Activated CD8-positive, alpha-beta memory T cell treated with anti-CD3 and anti-CD28 coated beads for 48 hours (primary cell): ENCODE data around the gene ERRFI1.

ENCODE experiments used
- DNase-seq, 3 experiments: peaks; one replicate each; pipeline ENCODE4 v3.0.0-alpha.2; 2020; ENCODE audit warnings: low read depth in 2 of 3, low spot score in 2 of 3

Gene ERRFI1

GRCh38 chr1:8020032-8020431 is 6.1 kb downstream of the ERRFI1 start:
- DNase-seq = no peak

- no peak for DNase-seq
These were observed 6.9 kb downstream of the ERRFI1 start for GRCh38 chr1:8019229-8019620.

GRCh38 chr1:8018492-8019228 is 7.4 kb downstream of the ERRFI1 start:
- no peak for DNase-seq

- DNase-seq = no peak
These were observed 8.5 kb downstream of the ERRFI1 start for GRCh38 chr1:8017495-8018197.

- DNase-seq = no peak
These were observed 9.2 kb downstream of the ERRFI1 start for GRCh38 chr1:8016895-8017241.

GRCh38 chr1:8016210-8016894 is 9.8 kb downstream of the ERRFI1 start:
- DNase-seq = no peak

- no peak for DNase-seq
These were observed 10.3 kb downstream of the ERRFI1 start for GRCh38 chr1:8015809-8016165.

- no peak for DNase-seq
These were observed 10.9 kb downstream of the ERRFI1 start for GRCh38 chr1:8015036-8015808.

GRCh38 chr1:8014381-8014988 is 11.6 kb downstream of the ERRFI1 start:
- no peak for DNase-seq

- DNase-seq = no peak
These were observed 12.3 kb downstream of the ERRFI1 start for GRCh38 chr1:8013800-8014199.

GRCh38 chr1:8013399-8013798 is 12.7 kb downstream of the ERRFI1 start:
- DNase-seq = no peak

- DNase-seq = no peak
These were observed 13.2 kb downstream of the ERRFI1 start for GRCh38 chr1:8012955-8013354.

GRCh38 chr1:8011923-8012858 is 13.9 kb downstream of the ERRFI1 start:
- DNase-seq = no peak

GRCh38 chr1:8011016-8011415 is 15.1 kb downstream of the ERRFI1 start:
- DNase-seq = no peak

GRCh38 chr1:8010080-8010664 is 15.9 kb downstream of the ERRFI1 start:
- DNase-seq = no peak

GRCh38 chr1:8009043-8010002 is 16.8 kb downstream of the ERRFI1 start:
- no peak for DNase-seq

- DNase-seq = no peak
These were observed 19.8 kb downstream of the ERRFI1 start for GRCh38 chr1:8006037-8006963.
